ENCODE measurements around the gene KDR.

The KDR gene
- 0 reads per million in 2 donors for total RNA-seq

GRCh38 chr4:55125087-55125721, at the start of gene KDR:
KDR (minus strand) TSS chr4:55125595; CDS start chr4:55125293, 302 bp downstream.
- DNase-seq: no peak

- DNase-seq: no peak
Observed at GRCh38 chr4:55173580-55173979, 48.2 kb upstream of the KDR start.

- no peak for DNase-seq
Observed at GRCh38 chr4:55172694-55173287, 47.4 kb upstream of the KDR start.

- no peak for DNase-seq
Observed at GRCh38 chr4:55170462-55170861, 45.1 kb upstream of the KDR start.

GRCh38 chr4:55169352-55169961, 44.1 kb upstream of the KDR start:
- no peak for DNase-seq

GRCh38 chr4:55162396-55162795, 37.0 kb upstream of the KDR start:
- DNase-seq: no peak

- DNase-seq: no peak
Observed at GRCh38 chr4:55161739-55162138, 36.3 kb upstream of the KDR start.

GRCh38 chr4:55159851-55160250, 34.5 kb upstream of the KDR start:
- DNase-seq: no peak

GRCh38 chr4:55158957-55159356, 33.6 kb upstream of the KDR start:
- no peak for DNase-seq

- no peak for DNase-seq
Observed at GRCh38 chr4:55157559-55158277, 32.3 kb upstream of the KDR start.

GRCh38 chr4:55154933-55155332, 29.5 kb upstream of the KDR start:
- DNase-seq: no peak

GRCh38 chr4:55154290-55154880, 29.0 kb upstream of the KDR start:
- no peak for DNase-seq

- DNase-seq: no peak
Observed at GRCh38 chr4:55143858-55144257, 18.5 kb upstream of the KDR start.

- DNase-seq: no peak
Observed at GRCh38 chr4:55138367-55138766, 13.0 kb upstream of the KDR start.

- no peak for DNase-seq
Observed at GRCh38 chr4:55136634-55137033, 11.2 kb upstream of the KDR start.

GRCh38 chr4:55133951-55134350, 8.6 kb upstream of the KDR start:
- no peak for DNase-seq

GRCh38 chr4:55132775-55133174, 7.4 kb upstream of the KDR start:
- DNase-seq: no peak

GRCh38 chr4:55127521-55127920, 2.1 kb upstream of the KDR start:
- no peak for DNase-seq

- no peak for DNase-seq
Observed at GRCh38 chr4:55127053-55127452, 1.7 kb upstream of the KDR start.

- DNase-seq: no peak
Observed at GRCh38 chr4:55125763-55126541, 557 bp upstream of the KDR start.

GRCh38 chr4:55124322-55125076, 896 bp downstream of the KDR start:
- DNase-seq: no peak

- DNase-seq: no peak
Observed at GRCh38 chr4:55123791-55124190, 1.6 kb downstream of the KDR start.

Data from T-helper 9 cell (primary cell).